H9 (cell line): ENCODE data around the gene PHGDH. TPM values are rescaled to one million over a fixed set of nuclear protein-coding genes. Genes with fewer than 3 reads are reported as not detected.
A peak's percentile ranks its signal among the peaks of the same experiment; 100 is the strongest.

Experiments used
- DNase-seq: peaks from one replicate; pipeline ENCODE4 v3.0.0-alpha.2; 2017
- H2AFZ ChIP-seq: one replicate; pipeline ENCODE4 v1.6.1; 2013; ENCODE audit warnings: mild to moderate bottlenecking, low read length, control low read depth, moderate library complexity
- H2AK5ac ChIP-seq: 2 replicates; pipeline ENCODE4 v1.6.1; 2013; ENCODE audit warnings: low read length, control low read depth, mixed read lengths; ENCODE audit not compliant: insufficient read length
- H2BK120ac ChIP-seq: one replicate; pipeline ENCODE4 v1.6.1; 2013; ENCODE audit warnings: low read depth, mild to moderate bottlenecking, low read length, control low read depth, inconsistent platforms; ENCODE audit not compliant: poor library complexity, severe bottlenecking
- H2BK12ac ChIP-seq: 2 replicates; pipeline ENCODE4 v1.6.1; 2013; ENCODE audit warnings: low read length, control low read depth, mixed read lengths, low read depth; ENCODE audit not compliant: insufficient read length
- H2BK15ac ChIP-seq: 2 replicates; pipeline ENCODE4 v1.6.1; 2013; ENCODE audit warnings: low read depth, low read length, control low read depth
- H2BK20ac ChIP-seq: one replicate; pipeline ENCODE4 v1.6.1; 2013; ENCODE audit warnings: low read depth, mild to moderate bottlenecking, low read length, control low read depth, inconsistent platforms; ENCODE audit not compliant: poor library complexity, severe bottlenecking
- H2BK5ac ChIP-seq: 2 replicates; pipeline ENCODE4 v1.6.1; 2013; ENCODE audit warnings: low read length, control low read depth, mixed read lengths; ENCODE audit not compliant: insufficient read length
- H3K14ac ChIP-seq: 2 replicates; pipeline ENCODE4 v1.6.1; 2013; ENCODE audit warnings: low read length, control low read depth; ENCODE audit not compliant: insufficient read depth
- H3K18ac ChIP-seq: 2 replicates; pipeline ENCODE4 v1.6.1; 2013; ENCODE audit warnings: low read depth, mild to moderate bottlenecking, mixed read lengths, low read length, control low read depth; ENCODE audit not compliant: insufficient read length
- H3K23ac ChIP-seq: 2 replicates; pipeline ENCODE4 v1.6.1; 2013; ENCODE audit warnings: low read length, control low read depth, mixed read lengths, low read depth; ENCODE audit not compliant: insufficient read length
- H3K23me2 ChIP-seq: 2 replicates; pipeline ENCODE4 v1.6.1; 2013; ENCODE audit warnings: low read depth, mild to moderate bottlenecking, mixed read lengths, low read length, control low read depth; ENCODE audit not compliant: insufficient read length, poor library complexity, severe bottlenecking
- H3K27ac ChIP-seq: 2 replicates; pipeline ENCODE4 v1.5.1; 2013; ENCODE audit warnings: low read length, control low read depth, mixed read lengths, low read depth; ENCODE audit not compliant: insufficient read length
- H3K27me3 ChIP-seq: 2 replicates; pipeline ENCODE4 v1.6.1; 2013; ENCODE audit warnings: low read length, control low read depth, inconsistent platforms; ENCODE audit not compliant: insufficient read depth
- H3K4ac ChIP-seq: 2 replicates; pipeline ENCODE4 v1.6.1; 2013; ENCODE audit warnings: low read depth, mild to moderate bottlenecking, control low read depth, inconsistent platforms, low read length, moderate library complexity
- H3K4me1 ChIP-seq: 2 replicates; pipeline ENCODE4 v1.6.1; 2013; ENCODE audit warnings: low read length, control low read depth, inconsistent platforms; ENCODE audit not compliant: insufficient read depth
- H3K4me2 ChIP-seq: 2 replicates; pipeline ENCODE4 v1.6.1; 2013; ENCODE audit warnings: low read length, control low read depth, mixed read lengths; ENCODE audit not compliant: insufficient read length, insufficient read depth
- H3K56ac ChIP-seq: 2 replicates; pipeline ENCODE4 v1.6.1; 2013; ENCODE audit warnings: low read depth, mild to moderate bottlenecking, mixed read lengths, low read length, control low read depth; ENCODE audit not compliant: insufficient read length
- H3K79me1 ChIP-seq: 2 replicates; pipeline ENCODE4 v1.6.1; 2013; ENCODE audit warnings: low read depth, mild to moderate bottlenecking, moderate library complexity, low read length, control low read depth, inconsistent platforms; ENCODE audit not compliant: insufficient read depth, poor library complexity, severe bottlenecking
- H3K79me2 ChIP-seq: 2 replicates; pipeline ENCODE4 v1.6.1; 2013; ENCODE audit warnings: low read length, control low read depth, inconsistent platforms; ENCODE audit not compliant: insufficient read depth
- H3K9ac ChIP-seq: 2 replicates; pipeline ENCODE4 v1.6.1; 2013; ENCODE audit warnings: low read length, control low read depth, mixed read lengths; ENCODE audit not compliant: insufficient read length; ENCODE audit errors: extremely low read depth
- H3K9me3 ChIP-seq: one replicate; pipeline ENCODE4 v1.6.1; 2013; ENCODE audit warnings: low read depth, low read length, inconsistent platforms; ENCODE audit not compliant: control insufficient read depth
- H3T11ph ChIP-seq: one replicate; pipeline ENCODE4 v1.6.1; 2013; ENCODE audit warnings: mild to moderate bottlenecking, low read length, control low read depth, inconsistent platforms
- H4K20me1 ChIP-seq: one replicate; pipeline ENCODE4 v1.6.1; 2013; ENCODE audit not compliant: control insufficient read depth, insufficient read length, insufficient read depth
- H4K5ac ChIP-seq: 2 replicates; pipeline ENCODE4 v1.6.1; 2013; ENCODE audit warnings: low read depth, mild to moderate bottlenecking, mixed read lengths, low read length, control low read depth; ENCODE audit not compliant: insufficient read length
- H4K8ac ChIP-seq: replicated peaks from 2 replicates; pipeline ENCODE4 v1.6.1; 2013; ENCODE audit warnings: low read length, control low read depth, mixed read lengths, low read depth; ENCODE audit not compliant: insufficient read length
- H4K91ac ChIP-seq: 2 replicates; pipeline ENCODE4 v1.6.1; 2013; ENCODE audit warnings: low read depth, mild to moderate bottlenecking, moderate library complexity, mixed read lengths, low read length, control low read depth; ENCODE audit not compliant: insufficient read length
- H3K27ac Mint-ChIP-seq, 3 experiments: 2 replicates in 2 of 3; 3 replicates in 1 of 3; pipeline ENCODE4 v1.8.0; 2020 to 2021; ENCODE audit warnings: mixed read lengths in 3 of 3, mild to moderate bottlenecking in 1 of 3, moderate library complexity in 1 of 3
- H3K27me3 Mint-ChIP-seq: 2 replicates; pipeline ENCODE4 v1.8.0; 2021; ENCODE audit warnings: low read depth, mild to moderate bottlenecking, moderate library complexity, mixed read lengths
- H3K36me3 Mint-ChIP-seq, 3 experiments: 2 replicates in 2 of 3; 3 replicates in 1 of 3; pipeline ENCODE4 v1.8.0; 2020 to 2021; ENCODE audit warnings: low read depth in 3 of 3, mixed read lengths in 3 of 3; ENCODE audit not compliant: insufficient read depth in 1 of 3
- H3K4me1 Mint-ChIP-seq, 2 experiments: 2 replicates each; pipeline ENCODE4 v1.8.0; 2020; ENCODE audit warnings: mixed read lengths in 2 of 2
- H3K4me3 Mint-ChIP-seq, 2 experiments: 2 replicates in 1 of 2; 3 replicates in 1 of 2; pipeline ENCODE4 v1.8.0; 2020 to 2021; ENCODE audit warnings: mild to moderate bottlenecking in 2 of 2, mixed read lengths in 2 of 2, moderate library complexity in 1 of 2
- H3K9me3 Mint-ChIP-seq, 2 experiments: 2 replicates in 1 of 2; 3 replicates in 1 of 2; pipeline ENCODE4 v1.8.0; 2020; ENCODE audit warnings: mild to moderate bottlenecking in 2 of 2, mixed read lengths in 2 of 2, moderate library complexity in 1 of 2
- CTCF ChIP-seq: fragments of 200-600 bp; sonication (generic); conservative IDR thresholded peaks from 3 replicates; pipeline ENCODE4 v1.8.0; 2021; ENCODE audit warnings: antibody characterized with exemption, mild to moderate bottlenecking
- WGBS: extraction: QIAGEN DNeasy Blood & Tissue Kit; methylation state at CpG from one replicate; pipeline ENCODE4 v1.1.7; 2013; ENCODE audit warnings: missing lambda C conversion rate, low lambda C conversion rate, mixed read lengths; ENCODE audit not compliant: insufficient read length; ENCODE audit errors: extremely low coverage; 5-methylcytosine and 5-hydroxymethylcytosine counted together
- total RNA-seq: library from RNA; stranded (reverse); gene quantifications from 2 replicates; pipeline ENCODE4 v1.2.1, GENCODE V29; 2021

Gene PHGDH
- total RNA-seq, 1 experiment from 2014 or later: 458 TPM

GRCh38 chr1:119714583-119714982, 2.8 kb downstream of the PHGDH start:
- Histone ChIP-seq H3K23me2 (peaks cover 16% of the 10 kb centered on the region), H2BK5ac (no peak overlapping the region), H2BK12ac (no peak overlapping the region), H3K9me3 (no peaks in the 10 kb centered on the region), H3K18ac (no peak overlapping the region), H3T11ph (no peak overlapping the region), H2BK120ac (no peak overlapping the region), H4K5ac (no peak overlapping the region), H3K27ac (no peak overlapping the region), H2AFZ (no peak overlapping the region), H3K23ac (no peak overlapping the region), H3K14ac (no peak overlapping the region), H3K56ac (no peak overlapping the region), H4K91ac (no peak overlapping the region), H4K8ac (no peak overlapping the region), H3K4me1 (peaks cover 25% of the 10 kb centered on the region), H4K20me1 (peaks cover 2% of the 10 kb centered on the region), H3K9ac (no peak overlapping the region), H2BK15ac (no peak overlapping the region), H3K79me2 (peaks cover 55% of the 10 kb centered on the region), H2AK5ac (no peak overlapping the region), H3K4me2 (peak overlapping the region; percentile 95), H2BK20ac (no peak overlapping the region), H3K79me1 (peaks cover 3% of the 10 kb centered on the region), H3K4ac (no peak overlapping the region), H3K27me3 (no peaks in the 10 kb centered on the region)
- H3K27ac Mint-ChIP-seq: peak overlapping the region in 2 of 3 experiments; percentile 98 to 99; a peak in 2 of 7 replicates
- no peaks in the 10 kb centered on the region; the same call in 1 of the 2 replicates for H3K27me3 Mint-ChIP-seq
- peak overlapping the region; percentile 98 to 100 for H3K4me3 Mint-ChIP-seq
- peaks cover 32 to 36% (median 34%) of the 10 kb centered on the region in 3 experiments for H3K36me3 Mint-ChIP-seq
- peaks cover 0 to 6% of the 10 kb centered on the region in 2 experiments; a peak in 3 of 5 replicates for H3K9me3 Mint-ChIP-seq
- WGBS: no CpG with 5 or more reads among the region's 8 CpGs
- no peak for TF ChIP-seq CTCF
- DNase-seq: no peak
- peaks cover 51 to 62% of the 10 kb centered on the region in 2 experiments for H3K4me1 Mint-ChIP-seq
